ENCODE data around the gene BRICD5. TPM values are rescaled to one million over a fixed set of nuclear protein-coding genes. Genes with fewer than 3 reads are reported as not detected.
A peak's percentile ranks its signal among the peaks of the same experiment; 100 is the strongest.

Gene BRICD5
- total and polyA plus RNA-seq, 8 donors = 2.9 to 15.3 (median 5.1) TPM

GRCh38 chr16:2161911-2162310 lies 48.8 kb downstream of the BRICD5 start:
- H3K4me3 ChIP-seq = no peak overlapping the region
- no peaks in the 10 kb centered on the region for H3K27me3 ChIP-seq
- DNase-seq (no peak), ATAC-seq (no peak)
- H3K36me3 ChIP-seq = peaks cover 0 to 31% of the 10 kb centered on the region in 2 donors
- no peak overlapping the region for H3K27ac ChIP-seq
- intact Hi-C loops (cut with DNase I) = no loop called here
- H3K4me1 ChIP-seq = peaks cover 27 to 41% of the 10 kb centered on the region in 2 donors
- TF ChIP-seq CTCF (IDR thresholded peaks at IDR 0.05) = no peak
- H3K9me3 ChIP-seq = no peaks in the 10 kb centered on the region

GRCh38 chr16:2160915-2161551 lies 49.6 kb downstream of the BRICD5 start:
- Histone ChIP-seq H3K4me3 (no peak overlapping the region), H3K27ac (peak overlapping the region in 1 of 2 donors; percentile 19), H3K36me3 (peaks cover 0 to 22% of the 10 kb centered on the region in 2 donors), H3K4me1 (peaks cover 30 to 50% of the 10 kb centered on the region in 2 donors), H3K27me3 (no peaks in the 10 kb centered on the region), H3K9me3 (no peaks in the 10 kb centered on the region)
- DNase-seq (peak in 1 of 4 donors; percentile 76), ATAC-seq (no peak)
- intact Hi-C loops (cut with DNase I) = no loop called here
- no peak for TF ChIP-seq CTCF (IDR thresholded peaks at IDR 0.05)

Other genes with a start within 250 kb of the BRICD5 start
- 1,000 to 10,000 TPM; 1,832 to 2,162 TPM for gene RPS2, start 246.0 kb downstream of the BRICD5 start, total RNA-seq
- gene RPS2, start 246.0 kb downstream of the BRICD5 start, polyA plus RNA-seq (ENCODE audit: insufficient read length in 6 of 6) = 1,000 to 10,000 TPM; 2,190 to 2,607 (median 2,300) TPM
- gene RNF151, start 244.0 kb downstream of the BRICD5 start, total RNA-seq = not detected
- gene RNF151, start 244.0 kb downstream of the BRICD5 start, polyA plus RNA-seq (ENCODE audit: insufficient read length in 6 of 6) = under 1 TPM in 1 of 6 donors, not detected in 5; 0.17 TPM
- gene TBL3, start 238.8 kb downstream of the BRICD5 start, total RNA-seq = 10 to 100 TPM; 25.8 to 30.9 TPM
- 10 to 100 TPM; 27.2 to 38.8 (median 31.8) TPM for gene TBL3, start 238.8 kb downstream of the BRICD5 start, polyA plus RNA-seq (ENCODE audit: insufficient read length in 6 of 6)
- gene NOXO1, start 229.4 kb downstream of the BRICD5 start, total RNA-seq = 1 to 10 TPM; 4.4 to 5.6 TPM
- gene NOXO1, start 229.4 kb downstream of the BRICD5 start, polyA plus RNA-seq (ENCODE audit: insufficient read length in 6 of 6) = under 1 TPM in 4 of 6 donors, not detected in 2; 0.30 to 0.78 (median 0.46) TPM
- 10 to 100 TPM; 25.8 to 26.1 TPM for gene GFER, start 226.7 kb downstream of the BRICD5 start, total RNA-seq
- gene GFER, start 226.7 kb downstream of the BRICD5 start, polyA plus RNA-seq (ENCODE audit: insufficient read length in 6 of 6) = 10 to 100 TPM; 15.7 to 21.5 (median 19.1) TPM
- under 1 TPM; 0.31 to 0.32 TPM for gene SYNGR3, start 220.9 kb downstream of the BRICD5 start, total RNA-seq
- under 1 TPM; 0.21 to 0.93 (median 0.42) TPM for gene SYNGR3, start 220.9 kb downstream of the BRICD5 start, polyA plus RNA-seq (ENCODE audit: insufficient read length in 6 of 6)
- 10 to 100 TPM; 31.5 to 45.9 TPM for gene ZNF598, start 201.0 kb downstream of the BRICD5 start, total RNA-seq
- gene ZNF598, start 201.0 kb downstream of the BRICD5 start, polyA plus RNA-seq (ENCODE audit: insufficient read length in 6 of 6) = 10 to 100 TPM; 15.2 to 27.8 (median 20.9) TPM
- gene NPW, start 191.1 kb downstream of the BRICD5 start, total RNA-seq = 1 to 10 TPM in 1 of 2 donors, under 1 TPM in 1; 0.94 to 3.1 TPM
- gene NPW, start 191.1 kb downstream of the BRICD5 start, polyA plus RNA-seq (ENCODE audit: insufficient read length in 6 of 6) = 1 to 10 TPM; 1.7 to 5.4 (median 2.7) TPM
- 100 to 1,000 TPM; 186 to 349 TPM for gene NHERF2, start 184.0 kb downstream of the BRICD5 start, total RNA-seq
- 100 to 1,000 TPM in 3 of 6 donors, 10 to 100 TPM in 3; 68.1 to 170 (median 103) TPM for gene NHERF2, start 184.0 kb downstream of the BRICD5 start, polyA plus RNA-seq (ENCODE audit: insufficient read length in 6 of 6)
- 10 to 100 TPM; 19.4 to 29.8 TPM for gene NTHL1, start 163.0 kb downstream of the BRICD5 start, total RNA-seq
- gene NTHL1, start 163.0 kb downstream of the BRICD5 start, polyA plus RNA-seq (ENCODE audit: insufficient read length in 6 of 6) = 10 to 100 TPM; 20.2 to 30.0 (median 25.8) TPM
- 100 to 1,000 TPM; 116 to 126 TPM for gene TSC2, start 162.9 kb downstream of the BRICD5 start, total RNA-seq
- 100 to 1,000 TPM; 116 to 166 (median 131) TPM for gene TSC2, start 162.9 kb downstream of the BRICD5 start, polyA plus RNA-seq (ENCODE audit: insufficient read length in 6 of 6)
- gene PKD1, start 75.0 kb downstream of the BRICD5 start, total RNA-seq = 10 to 100 TPM; 63.2 to 73.5 TPM
- 100 to 1,000 TPM in 4 of 6 donors, 10 to 100 TPM in 2; 90.1 to 165 (median 116) TPM for gene PKD1, start 75.0 kb downstream of the BRICD5 start, polyA plus RNA-seq (ENCODE audit: insufficient read length in 6 of 6)
- gene RAB26, start 62.2 kb downstream of the BRICD5 start, total RNA-seq = under 1 TPM; 0.73 to 0.84 TPM
- gene RAB26, start 62.2 kb downstream of the BRICD5 start, polyA plus RNA-seq (ENCODE audit: insufficient read length in 6 of 6) = 1 to 10 TPM in 5 of 6 donors, under 1 TPM in 1; 0.91 to 1.9 (median 1.7) TPM
- 10 to 100 TPM; 69.5 to 88.1 TPM for gene TRAF7, start 55.1 kb downstream of the BRICD5 start, total RNA-seq
- gene TRAF7, start 55.1 kb downstream of the BRICD5 start, polyA plus RNA-seq (ENCODE audit: insufficient read length in 6 of 6) = 10 to 100 TPM; 48.6 to 59.5 (median 52.2) TPM
- gene CASKIN1, start 14.3 kb downstream of the BRICD5 start, total RNA-seq = under 1 TPM; 0.05 to 0.06 TPM
- under 1 TPM; 0.18 to 0.56 (median 0.42) TPM for gene CASKIN1, start 14.3 kb downstream of the BRICD5 start, polyA plus RNA-seq (ENCODE audit: insufficient read length in 6 of 6)
- gene MLST8, start 5.4 kb downstream of the BRICD5 start, total RNA-seq = 10 to 100 TPM; 32.1 to 39.0 TPM
- 10 to 100 TPM; 29.8 to 40.3 (median 37.0) TPM for gene MLST8, start 5.4 kb downstream of the BRICD5 start, polyA plus RNA-seq (ENCODE audit: insufficient read length in 6 of 6)
- gene PGP, start 4.0 kb upstream of the BRICD5 start, total RNA-seq = 10 to 100 TPM; 14.4 to 24.4 TPM
- 10 to 100 TPM in 1 of 6 donors, 1 to 10 TPM in 5; 7.1 to 14.5 (median 8.7) TPM for gene PGP, start 4.0 kb upstream of the BRICD5 start, polyA plus RNA-seq (ENCODE audit: insufficient read length in 6 of 6)
- 10 to 100 TPM; 16.4 to 22.6 TPM for gene E4F1, start 12.7 kb upstream of the BRICD5 start, total RNA-seq
- gene E4F1, start 12.7 kb upstream of the BRICD5 start, polyA plus RNA-seq (ENCODE audit: insufficient read length in 6 of 6) = 10 to 100 TPM; 12.7 to 22.4 (median 16.9) TPM
- gene DNASE1L2, start 25.6 kb upstream of the BRICD5 start, total RNA-seq = 1 to 10 TPM; 1.3 to 1.5 TPM
- gene DNASE1L2, start 25.6 kb upstream of the BRICD5 start, polyA plus RNA-seq (ENCODE audit: insufficient read length in 6 of 6) = 1 to 10 TPM in 2 of 6 donors, under 1 TPM in 4; 0.27 to 1.7 (median 0.90) TPM
- gene ECI1, start 40.7 kb upstream of the BRICD5 start, total RNA-seq = 10 to 100 TPM; 47.3 to 51.7 TPM
- 10 to 100 TPM; 41.8 to 63.5 (median 51.2) TPM for gene ECI1, start 40.7 kb upstream of the BRICD5 start, polyA plus RNA-seq (ENCODE audit: insufficient read length in 6 of 6)
- gene RNPS1, start 57.3 kb upstream of the BRICD5 start, total RNA-seq = 100 to 1,000 TPM; 109 to 124 TPM
- gene RNPS1, start 57.3 kb upstream of the BRICD5 start, polyA plus RNA-seq (ENCODE audit: insufficient read length in 6 of 6) = 100 to 1,000 TPM; 178 to 208 (median 196) TPM
- gene ABCA3, start 129.9 kb upstream of the BRICD5 start, total RNA-seq = 100 to 1,000 TPM; 329 to 334 TPM
- gene ABCA3, start 129.9 kb upstream of the BRICD5 start, polyA plus RNA-seq (ENCODE audit: insufficient read length in 6 of 6) = 10 to 100 TPM in 2 of 6 donors, 1 to 10 TPM in 4; 6.8 to 17.3 (median 9.6) TPM
- 1 to 10 TPM; 4.7 to 8.0 TPM for gene CCNF, start 218.6 kb upstream of the BRICD5 start, total RNA-seq
- gene CCNF, start 218.6 kb upstream of the BRICD5 start, polyA plus RNA-seq (ENCODE audit: insufficient read length in 6 of 6) = 10 to 100 TPM in 3 of 6 donors, 1 to 10 TPM in 3; 9.2 to 17.3 (median 10.1) TPM
- 1 to 10 TPM; 4.0 to 6.5 TPM for gene TEDC2, start 249.2 kb upstream of the BRICD5 start, total RNA-seq
- gene TEDC2, start 249.2 kb upstream of the BRICD5 start, polyA plus RNA-seq (ENCODE audit: insufficient read length in 6 of 6) = 10 to 100 TPM in 3 of 6 donors, 1 to 10 TPM in 3; 5.7 to 10.9 (median 9.2) TPM